ENCODE measurements around the gene FLNC. TPM values are rescaled to one million over a fixed set of nuclear protein-coding genes. Genes with fewer than 3 reads are reported as not detected.
A peak's percentile ranks its signal among the peaks of the same experiment; 100 is the strongest.

Gene FLNC
- total RNA-seq, 4 donors from 2014 or later, result 3.0 to 27.3 (median 7.5) TPM

GRCh38 chr7:128815289-128815942 lies 14.8 kb upstream of the FLNC start:
- Histone ChIP-seq H3K27me3 (peaks cover 0 to 18% (median 0%) of the 10 kb centered on the region in 4 donors), H3K27ac (no peak overlapping the region), H3K36me3 (no peaks in the 10 kb centered on the region), H3K4me3 (no peak overlapping the region), H3K9me3 (no peaks in the 10 kb centered on the region), H3K4me1 (peaks cover 0 to 4% (median 0%) of the 10 kb centered on the region in 3 donors)
- intact Hi-C loops (cut with DNase I), result no loop called here
- WGBS, 2 donors, result 73 to 82% methylated on average over 7 of the region's 7 CpGs
- TF ChIP-seq CTCF (IDR thresholded peaks at IDR 0.05) (no peak), POLR2A (IDR thresholded peaks at IDR 0.05) (no peak)
- DNase-seq, result no peak

GRCh38 chr7:128818694-128819093 lies 11.5 kb upstream of the FLNC start:
- Histone ChIP-seq H3K4me1 (no peaks in the 10 kb centered on the region), H3K9me3 (no peaks in the 10 kb centered on the region), H3K27ac (no peak overlapping the region), H3K36me3 (no peaks in the 10 kb centered on the region), H3K27me3 (peaks cover 0 to 18% (median 0%) of the 10 kb centered on the region in 4 donors), H3K4me3 (no peak overlapping the region)
- intact Hi-C loops (cut with DNase I), result no loop called here
- DNase-seq, result no peak
- 79 to 84% methylated on average over 3 of the region's 3 CpGs for WGBS, 2 donors
- TF ChIP-seq CTCF (IDR thresholded peaks at IDR 0.05) (no peak), POLR2A (IDR thresholded peaks at IDR 0.05) (no peak)

GRCh38 chr7:128821724-128822123 lies 8.5 kb upstream of the FLNC start:
- 72 to 100% methylated on average over 1 to 3 of the region's 4 CpGs for WGBS, 2 donors
- H3K4me1 ChIP-seq, result no peaks in the 10 kb centered on the region
- no peak for TF ChIP-seq CTCF (IDR thresholded peaks at IDR 0.05)
- TF ChIP-seq POLR2A (IDR thresholded peaks at IDR 0.05), result no peak
- H3K9me3 ChIP-seq, result no peaks in the 10 kb centered on the region
- DNase-seq, result no peak
- intact Hi-C loops (cut with DNase I), result no loop called here
- no peak overlapping the region for H3K27ac ChIP-seq
- no peak overlapping the region for H3K4me3 ChIP-seq
- H3K36me3 ChIP-seq, result no peaks in the 10 kb centered on the region
- H3K27me3 ChIP-seq, result peaks cover 0 to 14% (median 0%) of the 10 kb centered on the region in 4 donors

GRCh38 chr7:128826512-128826911 lies 3.7 kb upstream of the FLNC start:
- intact Hi-C loops (cut with DNase I), result no loop called here
- DNase-seq, result no peak
- Histone ChIP-seq H3K4me1 (peaks cover 12 to 40% (median 13%) of the 10 kb centered on the region in 3 donors), H3K27me3 (peaks cover 0 to 35% (median 0%) of the 10 kb centered on the region in 4 donors), H3K4me3 (no peak overlapping the region), H3K9me3 (no peaks in the 10 kb centered on the region), H3K36me3 (no peaks in the 10 kb centered on the region), H3K27ac (peak overlapping the region in 1 of 4 donors; percentile 62)
- TF ChIP-seq POLR2A (IDR thresholded peaks at IDR 0.05), result no peak
- no peak for TF ChIP-seq CTCF (IDR thresholded peaks at IDR 0.05)
- 75 to 88% methylated on average over 4 of the region's 4 CpGs for WGBS, 2 donors

- no peak for DNase-seq
- H3K27ac ChIP-seq, result peak overlapping the region in 3 of 4 donors; percentile 58 to 81 (median 62)
- WGBS, 2 donors, result 75 to 86% methylated on average over 1 of the region's 1 CpG
- no peak overlapping the region for H3K4me3 ChIP-seq
- intact Hi-C loops (cut with DNase I), result no loop called here
- no peaks in the 10 kb centered on the region for H3K36me3 ChIP-seq
- peaks cover 13 to 44% (median 14%) of the 10 kb centered on the region in 3 donors for H3K4me1 ChIP-seq
- peaks cover 0 to 39% (median 0%) of the 10 kb centered on the region in 4 donors for H3K27me3 ChIP-seq
- no peaks in the 10 kb centered on the region for H3K9me3 ChIP-seq
- TF ChIP-seq POLR2A (IDR thresholded peaks at IDR 0.05) (no peak), CTCF (IDR thresholded peaks at IDR 0.05) (no peak)
Measured at GRCh38 chr7:128826916-128827247, 3.3 kb upstream of the FLNC start.

All from esophagus squamous epithelium (tissue), 5 donors.